GM21526 (cell line): Measurements from ENCODE around the gene MINDY4.

Experiments used
- ATAC-seq: cut with Tn5 transposase; IDR thresholded peaks from one replicate; pipeline ENCODE4 v1.9.1; 2021; ENCODE audit warnings: moderate library complexity; ENCODE audit not compliant: unreplicated experiment, low FRiP score

The MINDY4 gene

GRCh38 chr7:30846378-30846777 lies 75.2 kb downstream of the MINDY4 start:
- no peak for ATAC-seq

- ATAC-seq: no peak
Observed at GRCh38 chr7:30848121-30848855, 77.1 kb downstream of the MINDY4 start.

GRCh38 chr7:30849565-30849964 lies 78.3 kb downstream of the MINDY4 start:
- ATAC-seq: no peak

GRCh38 chr7:30850426-30850825 lies 79.2 kb downstream of the MINDY4 start:
- no peak for ATAC-seq

- no peak for ATAC-seq
Observed at GRCh38 chr7:30851651-30852307, 80.6 kb downstream of the MINDY4 start.

- no peak for ATAC-seq
Observed at GRCh38 chr7:30852308-30852684, 81.1 kb downstream of the MINDY4 start.

GRCh38 chr7:30852744-30853288 lies 81.6 kb downstream of the MINDY4 start:
- ATAC-seq: no peak

GRCh38 chr7:30853576-30853975 lies 82.4 kb downstream of the MINDY4 start:
- ATAC-seq: no peak

- ATAC-seq: no peak
Observed at GRCh38 chr7:30855936-30856335, 84.7 kb downstream of the MINDY4 start.

GRCh38 chr7:30858576-30858975 lies 87.4 kb downstream of the MINDY4 start:
- ATAC-seq: no peak

- no peak for ATAC-seq
Observed at GRCh38 chr7:30859202-30859939, 88.2 kb downstream of the MINDY4 start.

- no peak for ATAC-seq
Observed at GRCh38 chr7:30859940-30860496, 88.8 kb downstream of the MINDY4 start.

- no peak for ATAC-seq
Observed at GRCh38 chr7:30861612-30862011, 90.4 kb downstream of the MINDY4 start.

- no peak for ATAC-seq
Observed at GRCh38 chr7:30862995-30863705, 91.9 kb downstream of the MINDY4 start.

GRCh38 chr7:30863706-30864035 lies 92.5 kb downstream of the MINDY4 start:
- no peak for ATAC-seq

- no peak for ATAC-seq
Observed at GRCh38 chr7:30864101-30864500, 92.9 kb downstream of the MINDY4 start.

GRCh38 chr7:30865076-30865475 lies 93.9 kb downstream of the MINDY4 start:
- no peak for ATAC-seq

- ATAC-seq: no peak
Observed at GRCh38 chr7:30865821-30866220, 94.6 kb downstream of the MINDY4 start.

- no peak for ATAC-seq
Observed at GRCh38 chr7:30866939-30867338, 95.7 kb downstream of the MINDY4 start.

GRCh38 chr7:30867483-30867882 lies 96.3 kb downstream of the MINDY4 start:
- ATAC-seq: no peak
